ENCODE measurements around the gene PLCB1.
"Not testable (repeated sequence)": the region's sequence is repeated elsewhere in the genome, so short reads cannot be mapped to it uniquely, and the experiment has no call there.

PLCB1 gene

GRCh38 chr20:8432435-8433148 lies 300.5 kb downstream of the PLCB1 start:
- no peak for DNase-seq (ENCODE audit: low read depth in 2 of 2, low spot score in 1 of 2)

GRCh38 chr20:8433291-8433690 lies 301.2 kb downstream of the PLCB1 start:
- no peak for DNase-seq (ENCODE audit: low read depth in 2 of 2, low spot score in 1 of 2)

GRCh38 chr20:8434326-8434876 lies 302.3 kb downstream of the PLCB1 start:
- no peak for DNase-seq (ENCODE audit: low read depth in 2 of 2, low spot score in 1 of 2)

GRCh38 chr20:8435285-8436035 lies 303.4 kb downstream of the PLCB1 start:
- DNase-seq (ENCODE audit: low read depth in 2 of 2, low spot score in 1 of 2): no peak

GRCh38 chr20:8436938-8437337 lies 304.9 kb downstream of the PLCB1 start:
- DNase-seq (ENCODE audit: low read depth in 2 of 2, low spot score in 1 of 2): not testable (repeated sequence)

- no peak for DNase-seq (ENCODE audit: low read depth in 2 of 2, low spot score in 1 of 2)
Observed at GRCh38 chr20:8438748-8439147, 306.7 kb downstream of the PLCB1 start.

- DNase-seq (ENCODE audit: low read depth in 2 of 2, low spot score in 1 of 2): no peak
Observed at GRCh38 chr20:8443464-8444072, 311.5 kb downstream of the PLCB1 start.

- no peak for DNase-seq (ENCODE audit: low read depth in 2 of 2, low spot score in 1 of 2)
Observed at GRCh38 chr20:8447262-8448120, 315.4 kb downstream of the PLCB1 start.

- DNase-seq (ENCODE audit: low read depth in 2 of 2, low spot score in 1 of 2): no peak
Observed at GRCh38 chr20:8449123-8449522, 317.1 kb downstream of the PLCB1 start.

- DNase-seq (ENCODE audit: low read depth in 2 of 2, low spot score in 1 of 2): no peak
Observed at GRCh38 chr20:8454137-8454712, 322.2 kb downstream of the PLCB1 start.

- no peak for DNase-seq (ENCODE audit: low read depth in 2 of 2, low spot score in 1 of 2)
Observed at GRCh38 chr20:8456765-8457164, 324.7 kb downstream of the PLCB1 start.

- no peak for DNase-seq (ENCODE audit: low read depth in 2 of 2, low spot score in 1 of 2)
Observed at GRCh38 chr20:8457978-8458377, 325.9 kb downstream of the PLCB1 start.

- DNase-seq (ENCODE audit: low read depth in 2 of 2, low spot score in 1 of 2): no peak
Observed at GRCh38 chr20:8461186-8461585, 329.1 kb downstream of the PLCB1 start.

- no peak for DNase-seq (ENCODE audit: low read depth in 2 of 2, low spot score in 1 of 2)
Observed at GRCh38 chr20:8464368-8464767, 332.3 kb downstream of the PLCB1 start.

GRCh38 chr20:8466781-8467180 lies 334.7 kb downstream of the PLCB1 start:
- not testable (repeated sequence) for DNase-seq (ENCODE audit: low read depth in 2 of 2, low spot score in 1 of 2)

- no peak for DNase-seq (ENCODE audit: low read depth in 2 of 2, low spot score in 1 of 2)
Observed at GRCh38 chr20:8470156-8470555, 338.1 kb downstream of the PLCB1 start.

GRCh38 chr20:8471465-8471864 lies 339.4 kb downstream of the PLCB1 start:
- DNase-seq (ENCODE audit: low read depth in 2 of 2, low spot score in 1 of 2): no peak

GRCh38 chr20:8473459-8473858 lies 341.4 kb downstream of the PLCB1 start:
- no peak for DNase-seq (ENCODE audit: low read depth in 2 of 2, low spot score in 1 of 2)

GRCh38 chr20:8474027-8474668 lies 342.1 kb downstream of the PLCB1 start:
- DNase-seq (ENCODE audit: low read depth in 2 of 2, low spot score in 1 of 2): no peak

- DNase-seq (ENCODE audit: low read depth in 2 of 2, low spot score in 1 of 2): no peak
Observed at GRCh38 chr20:8476021-8476420, 344.0 kb downstream of the PLCB1 start.

All from stimulated activated CD8-positive, alpha-beta memory T cell treated with anti-CD3 and anti-CD28 coated beads, Interleukin-4, amount 100 ng/mL, for 4 hours (primary cell).